Heart right ventricle (tissue), 16 donors: Measurements from ENCODE around the gene ZNF236. TPM values are rescaled to one million over a fixed set of nuclear protein-coding genes. Genes with fewer than 3 reads are reported as not detected.
A peak's percentile ranks its signal among the peaks of the same experiment; 100 is the strongest.

ENCODE experiments used
- ATAC-seq, 8 donors: fragments of 200-7000 bp; cut with Tn5 transposase; one replicate each; pipeline ENCODE4 v1.9.1; 2020; ENCODE audit warnings: mild to moderate bottlenecking in 8 of 8, moderate library complexity in 8 of 8, moderate number of reproducible peaks in 1 of 8
- DNase-seq, 2 donors: peaks; one replicate each; pipeline ENCODE4 v3.0.0-alpha.2; 2020
- H3K27ac ChIP-seq, 10 donors: fragments of 200-600 bp; sonication (generic) in 2 of 10; one replicate each; pipeline versions ENCODE4 v1.5.0 to v1.8.0; 2020 to 2022; ENCODE audit warnings: mild to moderate bottlenecking in 3 of 10
- H3K27me3 ChIP-seq, 7 donors: fragments of 200-600 bp; one replicate each; pipeline ENCODE4 v1.8.0; 2021 to 2022; ENCODE audit warnings: mild to moderate bottlenecking in 2 of 7
- H3K36me3 ChIP-seq, 9 donors: fragments of 200-600 bp; sonication (generic) in 1 of 9; one replicate each; pipeline versions ENCODE4 v1.5.0 to v1.8.0; 2020 to 2022; ENCODE audit warnings: mild to moderate bottlenecking in 2 of 9
- H3K4me1 ChIP-seq, 9 donors: fragments of 200-600 bp; sonication (generic) in 1 of 9; one replicate each; pipeline versions ENCODE4 v1.5.0 to v1.8.0; 2020 to 2022; ENCODE audit warnings: mild to moderate bottlenecking in 4 of 9
- H3K4me3 ChIP-seq, 10 donors: fragments of 200-600 bp; sonication (generic) in 2 of 10; one replicate each; pipeline versions ENCODE4 v1.5.0 to v1.8.0; 2020 to 2022; ENCODE audit warnings: mild to moderate bottlenecking in 7 of 10, moderate library complexity in 2 of 10
- H3K9me3 ChIP-seq, 11 donors: fragments of 200-600 bp in 10 of 11; sonication (generic) in 2 of 11; one replicate each; pipeline versions ENCODE4 v1.5.0 to v1.8.0; 2013 to 2022; ENCODE audit warnings: mild to moderate bottlenecking in 2 of 11, control low read depth in 1 of 11, moderate library complexity in 1 of 11
- CTCF ChIP-seq, 9 donors: fragments of 200-600 bp; sonication (generic) in 2 of 9; IDR thresholded peaks; one replicate each; pipeline versions ENCODE4 v1.5.0 to v1.8.0; 2021 to 2022; ENCODE audit warnings: antibody characterized with exemption in 9 of 9, mild to moderate bottlenecking in 5 of 9, moderate library complexity in 1 of 9
- WGBS, 2 donors: extraction: QIAGEN DNeasy Blood & Tissue Kit; methylation state at CpG; one replicate each; pipeline ENCODE4 v1.1.7; 2013; ENCODE audit warnings: inconsistent platforms in 1 of 2; 5-methylcytosine and 5-hydroxymethylcytosine counted together
- intact Hi-C, 10 donors: fragments of 100-400 bp; cut with DNase I; formaldehyde crosslinking; loops; one replicate each; pipeline versions ENCODE4 v1.11.1 to v1.14.2; 2022
- polyA plus RNA-seq, 2 donors: library from polyadenylated mRNA; stranded (reverse); fragments of 200-250 nt; gene quantifications; one replicate each; pipeline ENCODE4 v1.2.3, GENCODE V29; 2013
- total RNA-seq, 10 donors: library from RNA; stranded (reverse); fragmentation: NEBNext Ultra II Directional in 3 of 10; extraction: Animal tissue kit (Norgen Biotek cat#: 25700) in 3 of 10; gene quantifications; one replicate each; pipeline versions ENCODE4 v1.2.1 to v1.2.4, GENCODE V29; 2021 to 2023
- donor health status: Arrhythmogenic right ventricular cardiomyopathy.
- donor health status: ischemic (EF 13 %, LVEDD 7.1; RV severe dilation, severe dysfunction).
- donor health status: healthy with polysubstance abuse.
- donor health status: DM: no; HTN: yes; CAD: no.
- donor health status: DM: no; HTN: no; CAD: no.
- donor health status: ischemic (EF 25% LVEDD 6.9; RV normal size, moderate dysfunction).
- donor health status: ischemic (EF 25% LVEDD 5.7; RV mildly dilated, moderate dysfunction).
- donor health status: healthy.
- donor health status: DM: yes; HTN: yes; CAD: no.
- donor health status: Ischemic cardiomyopathy.
- donor health status: ischemic (EF 35%, LVEDD 5.7; RV mildly dilated, moderate dysfunction).
- donor health status: nonischemic (EF 11% LVEDD 7.7; RV severe dilation, severe dysfunction).
- donor health status: DM: yes; HTN: yes; CAD: no.
- donor health status: PGD.
- donor health status: ischemic (EF 29% LVEDD 5.4; RV normal size, mild dysfunction).
- donor health status: nonischemic (EF 23%, LVEDD 6.1; RV moderate dilation, normal function).

ZNF236 gene
- total and polyA plus RNA-seq, 12 donors, result 0.75 to 14.9 (median 12.1) TPM

GRCh38 chr18:77006305-77007175 lies 184.2 kb downstream of the ZNF236 start:
- DNase-seq (no peak), ATAC-seq (peak in 7 of 8 donors; percentile 16 to 68 (median 59))
- peaks cover 0 to 3% (median 0%) of the 10 kb centered on the region in 7 donors for H3K27me3 ChIP-seq
- 75 to 77% methylated on average over 29 of the region's 29 CpGs for WGBS, 2 donors
- peaks cover 0 to 44% (median 2%) of the 10 kb centered on the region in 9 donors for H3K4me1 ChIP-seq
- peak overlapping the region in 4 of 10 donors; percentile 19 to 84 (median 33) for H3K27ac ChIP-seq
- intact Hi-C loops, result loop anchor here in 7 of 10 donors (5.0 to 10.0 kb wide), 6 partner anchors 46 to 648 kb away; partner anchors contain the start of gene MBP (in 4 of the 7)
- no peaks in the 10 kb centered on the region for H3K9me3 ChIP-seq
- no peak overlapping the region for H3K4me3 ChIP-seq
- TF ChIP-seq CTCF (IDR thresholded peaks at IDR 0.05), result no peak
- peaks cover 0 to 6% (median 0%) of the 10 kb centered on the region in 9 donors for H3K36me3 ChIP-seq

GRCh38 chr18:77007251-77007650 lies 184.9 kb downstream of the ZNF236 start:
- H3K9me3 ChIP-seq, result no peaks in the 10 kb centered on the region
- no peak overlapping the region for H3K4me3 ChIP-seq
- DNase-seq (no peak), ATAC-seq (no peak)
- peaks cover 0 to 44% (median 2%) of the 10 kb centered on the region in 9 donors for H3K4me1 ChIP-seq
- peak overlapping the region in 3 of 10 donors; percentile 22 to 84 (median 44) for H3K27ac ChIP-seq
- WGBS, 2 donors, result 74 to 75% methylated on average over 12 of the region's 12 CpGs
- intact Hi-C loops, result loop anchor here in 7 of 10 donors (5.0 to 10.0 kb wide), 6 partner anchors 45 to 648 kb away; partner anchors contain the start of gene MBP (in 4 of the 7)
- no peak for TF ChIP-seq CTCF (IDR thresholded peaks at IDR 0.05)
- H3K36me3 ChIP-seq, result peaks cover 0 to 12% (median 0%) of the 10 kb centered on the region in 9 donors
- H3K27me3 ChIP-seq, result peaks cover 0 to 3% (median 0%) of the 10 kb centered on the region in 7 donors

- H3K27me3 ChIP-seq, result peaks cover 0 to 3% (median 0%) of the 10 kb centered on the region in 7 donors
- intact Hi-C loops, result loop anchor here in 7 of 10 donors (5.0 to 10.0 kb wide), 6 partner anchors 44 to 647 kb away; partner anchors contain the start of gene MBP (in 4 of the 7)
- peaks cover 0 to 16% (median 0%) of the 10 kb centered on the region in 9 donors for H3K36me3 ChIP-seq
- H3K9me3 ChIP-seq, result no peaks in the 10 kb centered on the region
- DNase-seq (no peak), ATAC-seq (no peak)
- H3K27ac ChIP-seq, result no peak overlapping the region
- peaks cover 1 to 52% (median 9%) of the 10 kb centered on the region in 9 donors for H3K4me1 ChIP-seq
- no peak for TF ChIP-seq CTCF (IDR thresholded peaks at IDR 0.05)
- 81 to 85% methylated on average over 13 of the region's 13 CpGs for WGBS, 2 donors
- H3K4me3 ChIP-seq, result no peak overlapping the region
Observed at GRCh38 chr18:77008006-77008405, 185.6 kb downstream of the ZNF236 start.

GRCh38 chr18:77008576-77009315 lies 186.4 kb downstream of the ZNF236 start:
- peaks cover 0 to 3% (median 0%) of the 10 kb centered on the region in 7 donors for H3K27me3 ChIP-seq
- H3K36me3 ChIP-seq, result peaks cover 0 to 19% (median 0%) of the 10 kb centered on the region in 9 donors
- DNase-seq, result no peak
- intact Hi-C loops, result loop anchor here in 7 of 10 donors (5.0 to 10.0 kb wide), 6 partner anchors 44 to 646 kb away; partner anchors contain the start of gene MBP (in 4 of the 7)
- 85 to 86% methylated on average over 23 of the region's 23 CpGs for WGBS, 2 donors
- no peak for TF ChIP-seq CTCF (IDR thresholded peaks at IDR 0.05)
- no peaks in the 10 kb centered on the region for H3K9me3 ChIP-seq
- H3K4me1 ChIP-seq, result peaks cover 2 to 55% (median 15%) of the 10 kb centered on the region in 9 donors
- H3K4me3 ChIP-seq, result no peak overlapping the region
- no peak overlapping the region for H3K27ac ChIP-seq
- ATAC-seq, result no peak
